GM19193 (cell line): ENCODE results near the gene ZNF543.

Experiments used
- POLR2A ChIP-seq: IDR thresholded peaks from 4 replicates; pipeline ENCODE4 v1.6.1; 2011; ENCODE audit not compliant: insufficient read depth, insufficient read length; ENCODE audit errors: extremely low read depth

Gene ZNF543

DNA sequence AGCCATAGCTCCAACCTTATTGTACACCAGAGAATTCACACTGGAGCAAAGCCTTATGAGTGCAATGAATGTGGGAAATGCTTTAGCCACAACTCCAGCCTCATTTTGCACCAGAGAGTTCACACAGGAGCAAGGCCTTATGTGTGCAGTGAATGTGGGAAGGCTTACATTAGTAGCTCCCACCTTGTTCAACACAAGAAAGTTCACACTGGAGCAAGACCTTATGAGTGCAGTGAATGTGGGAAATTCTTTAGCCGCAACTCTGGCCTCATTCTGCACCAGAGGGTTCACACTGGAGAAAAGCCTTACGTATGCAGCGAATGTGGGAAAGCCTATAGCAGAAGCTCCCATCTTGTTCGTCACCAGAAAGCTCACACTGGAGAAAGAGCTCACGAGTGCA is 37.1 kb downstream of the ZNF543 start:
- no peak for TF ChIP-seq POLR2A

DNA sequence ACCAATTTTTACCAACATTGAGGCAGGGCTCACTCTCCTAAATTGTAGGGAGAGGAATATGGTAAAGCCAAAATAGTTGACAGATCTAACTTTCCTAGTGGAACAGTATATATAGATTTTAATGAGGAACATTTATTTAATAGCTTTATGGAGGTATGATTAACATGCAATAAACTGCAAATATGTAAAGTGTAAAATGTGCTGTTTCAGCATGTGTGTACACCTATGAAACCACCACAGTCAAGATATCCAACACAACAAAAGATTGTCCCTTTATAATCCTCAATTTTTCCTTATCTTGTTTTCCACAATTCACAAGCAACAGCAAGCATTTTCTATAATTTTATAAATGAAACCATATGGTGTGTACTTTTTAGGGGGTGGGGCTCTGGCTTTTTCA is 39.0 kb downstream of the ZNF543 start:
- no peak for TF ChIP-seq POLR2A

DNA sequence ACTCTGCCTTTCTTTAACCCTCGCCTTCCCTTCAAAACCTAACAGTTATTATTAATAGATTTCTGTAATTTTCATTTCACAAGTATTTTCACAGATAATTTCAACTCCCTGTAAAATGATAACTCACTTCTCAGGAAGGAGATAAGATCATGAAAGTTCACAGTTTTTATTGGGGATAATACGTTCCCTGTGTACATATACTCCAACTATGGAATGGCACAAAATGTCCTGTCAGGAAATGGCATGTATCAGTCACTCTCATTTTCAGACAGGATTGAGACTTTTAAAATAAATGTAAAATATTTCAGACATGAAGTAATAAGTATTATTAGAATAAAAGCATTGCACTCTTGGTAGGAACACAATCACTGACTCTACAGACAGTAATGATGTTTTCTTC is 42.1 kb downstream of the ZNF543 start:
- no peak for TF ChIP-seq POLR2A

GRCh38 chr19:57362997-57363687 is 42.9 kb downstream of the ZNF543 start, which contains the start of the genes TRAPPC2B and ZNF547:
Gene TRAPPC2B (plus strand): TSS chr19:57363551. CDS start chr19:57364834, 1,283 bp downstream.
Gene ZNF547 (plus strand): TSS chr19:57363551. CDS start chr19:57368556, 5,005 bp downstream.
- peak; percentile 76 for TF ChIP-seq POLR2A

- TF ChIP-seq POLR2A = no peak
Observed at GRCh38 chr19:57363688-57364181, 43.5 kb downstream of the ZNF543 start.

- no peak for TF ChIP-seq POLR2A
Observed at GRCh38 chr19:57366776-57367175, 46.5 kb downstream of the ZNF543 start.

DNA sequence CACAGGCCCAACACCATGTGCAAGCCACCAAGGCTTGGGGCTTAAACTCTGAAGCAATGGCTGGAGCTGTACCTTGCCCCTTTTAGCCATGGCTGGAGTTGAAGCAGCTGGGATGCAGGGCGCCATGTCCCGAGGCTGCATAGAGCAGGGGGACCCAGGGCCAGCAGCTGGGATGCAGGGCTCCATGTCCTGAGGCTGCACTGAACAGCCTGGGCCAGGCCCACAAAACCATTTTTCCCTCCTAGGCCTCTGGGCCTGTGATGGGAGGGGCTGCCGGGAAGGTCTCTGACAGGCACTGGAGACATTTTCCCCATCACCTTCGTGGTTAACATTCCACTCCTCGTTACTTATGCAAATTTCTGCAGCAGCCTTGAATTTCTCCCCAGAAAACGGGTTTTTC is 53.9 kb downstream of the ZNF543 start:
- no peak for TF ChIP-seq POLR2A

- TF ChIP-seq POLR2A = no peak
Observed at GRCh38 chr19:57376151-57376550, 55.9 kb downstream of the ZNF543 start.

DNA sequence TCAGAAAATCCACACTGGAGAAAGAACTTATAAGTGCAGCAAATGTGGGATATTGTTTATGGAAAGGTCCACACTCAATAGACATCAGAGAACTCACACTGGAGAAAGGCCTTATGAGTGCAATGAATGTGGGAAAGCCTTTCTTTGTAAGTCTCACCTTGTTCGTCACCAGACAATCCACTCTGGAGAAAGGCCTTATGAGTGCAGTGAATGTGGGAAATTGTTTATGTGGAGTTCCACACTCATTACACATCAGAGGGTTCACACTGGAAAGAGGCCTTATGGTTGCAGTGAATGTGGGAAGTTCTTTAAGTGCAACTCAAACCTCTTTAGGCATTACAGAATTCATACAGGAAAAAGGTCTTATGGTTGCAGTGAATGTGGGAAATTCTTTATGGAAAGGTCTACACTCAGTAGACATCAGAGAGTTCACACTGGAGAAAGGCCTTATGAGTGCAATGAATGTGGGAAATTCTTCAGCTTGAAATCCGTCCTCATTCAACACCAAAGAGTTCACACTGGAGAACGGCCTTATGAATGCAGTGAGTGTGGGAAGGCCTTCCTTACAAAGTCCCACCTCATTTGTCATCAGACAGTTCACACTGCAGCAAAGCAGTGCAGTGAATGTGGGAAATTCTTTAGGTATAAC is 57.4 kb downstream of the ZNF543 start:
- no peak for TF ChIP-seq POLR2A
